ENCODE measurements around the gene KLHL20.

The KLHL20 gene

GRCh38 chr1:173824315-173825081 is 109.7 kb downstream of the KLHL20 start, which contains the start of the genes CENPL and DARS2:
Gene CENPL (minus strand): TSS chr1:173824883. CDS start chr1:173811299, 13,584 bp downstream.
Gene DARS2 (plus strand): TSS chr1:173824673. CDS start chr1:173825230, 557 bp downstream.
- H3K9ac ChIP-seq: peak within 1 kb of the TSS; percentile 89
- 0 out of 2 replicates have a peak, but pooled peaks have one; percentile 44 for TF ChIP-seq Cebpa-rat (IDR thresholded peaks at IDR 0.05)
- H3K27ac ChIP-seq: peak within 1 kb of the TSS; percentile 88
- peak within 1 kb of the TSS; percentile 90 for H3K4me3 ChIP-seq
- peaks cover 49% of the 10 kb centered on the region for H3K4me1 ChIP-seq
- no peaks in the 10 kb centered on the region for H4K20me1 ChIP-seq
- peak within 1 kb of the TSS; percentile 95 for H3K4me2 ChIP-seq
- H3K27me3 ChIP-seq: no peaks in the 10 kb centered on the region
- peaks cover 24% of the 10 kb centered on the region for H3K36me3 ChIP-seq
- no peaks in the 10 kb centered on the region for H3K9me3 ChIP-seq

DNA sequence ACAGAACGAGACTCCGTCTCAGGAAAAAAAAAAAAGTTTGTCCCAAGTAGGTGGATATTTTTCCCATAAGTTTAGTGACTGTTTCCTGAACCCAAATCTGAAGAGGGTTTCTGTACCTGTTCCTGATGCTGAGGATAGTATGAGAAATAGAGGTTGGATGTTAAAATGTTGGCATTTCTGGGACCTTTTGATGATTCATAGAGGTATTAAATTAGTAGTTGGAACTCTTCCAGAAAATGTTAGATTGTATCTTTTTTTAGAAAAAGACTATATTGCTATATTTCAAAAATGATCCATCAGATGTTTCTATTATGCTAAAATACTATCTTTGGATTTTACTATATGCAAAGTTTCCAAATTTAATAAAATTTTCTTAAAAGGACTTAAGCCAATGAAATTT is 112.8 kb downstream of the KLHL20 start:
- no peak overlapping the region for H3K27ac ChIP-seq
- TF ChIP-seq Cebpa-rat (IDR thresholded peaks at IDR 0.05): no peak
- H4K20me1 ChIP-seq: no peaks in the 10 kb centered on the region
- H3K4me1 ChIP-seq: peaks cover 32% of the 10 kb centered on the region
- H3K36me3 ChIP-seq: peaks cover 16% of the 10 kb centered on the region
- H3K9me3 ChIP-seq: no peaks in the 10 kb centered on the region
- no peak overlapping the region for H3K4me3 ChIP-seq
- H3K4me2 ChIP-seq: peak overlapping the region; percentile 7; the same call in 1 of the 2 replicates
- H3K27me3 ChIP-seq: no peaks in the 10 kb centered on the region
- H3K9ac ChIP-seq: no peak overlapping the region

DNA sequence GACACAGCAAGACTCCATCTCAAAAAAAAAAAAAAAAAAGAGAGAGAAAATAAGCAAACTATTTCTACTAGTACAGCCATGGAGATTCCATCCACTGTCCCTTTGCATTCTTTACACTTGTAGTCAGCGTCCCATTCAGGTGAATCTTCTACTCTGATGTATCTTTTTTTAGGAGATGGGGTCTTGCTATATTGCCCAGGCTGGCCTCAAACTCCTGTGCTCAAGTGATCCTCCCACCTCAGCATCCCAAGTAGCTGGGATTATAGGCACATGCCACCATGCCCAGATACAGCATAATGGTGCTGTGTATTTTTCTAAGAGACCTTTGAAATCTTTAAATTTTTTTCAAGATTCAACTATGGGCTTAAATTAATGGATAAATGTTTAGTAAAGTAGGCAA is 118.0 kb downstream of the KLHL20 start:
- Histone ChIP-seq H3K4me1 (no peaks in the 10 kb centered on the region), H3K27ac (no peak overlapping the region), H4K20me1 (no peaks in the 10 kb centered on the region), H3K4me2 (no peak overlapping the region), H3K36me3 (peaks cover 60% of the 10 kb centered on the region), H3K9ac (no peak overlapping the region), H3K9me3 (no peaks in the 10 kb centered on the region), H3K4me3 (no peak overlapping the region), H3K27me3 (no peaks in the 10 kb centered on the region)
- TF ChIP-seq Cebpa-rat (IDR thresholded peaks at IDR 0.05): no peak
